Large intestine (tissue), 3 donors: ENCODE data around the gene TRIP11. TPM values are rescaled to one million over a fixed set of nuclear protein-coding genes. Genes with fewer than 3 reads are reported as not detected.

Experiments
- DNase-seq, 2 donors: peaks; one replicate each; pipeline versions ENCODE4 v3.0.0 to v3.0.0-alpha.2; 2013
- H3K27ac ChIP-seq: one replicate; pipeline ENCODE4 v1.5.1; 2013; ENCODE audit warnings: low read length
- H3K27me3 ChIP-seq: 2 replicates; pipeline ENCODE4 v1.6.1; 2013; ENCODE audit warnings: low read length; ENCODE audit not compliant: control insufficient read depth, insufficient read depth
- H3K36me3 ChIP-seq: 2 replicates; pipeline ENCODE4 v1.6.1; 2013; ENCODE audit warnings: low read length; ENCODE audit not compliant: control insufficient read depth, insufficient read depth
- H3K4me1 ChIP-seq: one replicate; pipeline ENCODE4 v1.6.1; 2013; ENCODE audit warnings: low read length; ENCODE audit not compliant: control insufficient read depth, insufficient read depth
- H3K4me3 ChIP-seq: one replicate; pipeline ENCODE4 v1.5.1; 2013; ENCODE audit warnings: low read length
- H3K9me3 ChIP-seq: one replicate; pipeline ENCODE4 v1.6.1; 2013; ENCODE audit warnings: mild to moderate bottlenecking, low read depth, low read length, moderate library complexity; ENCODE audit not compliant: control insufficient read depth
- WGBS: methylation state at CpG from one replicate; pipeline ENCODE4 v1.1.5; 2013; ENCODE audit warnings: low lambda C conversion rate; ENCODE audit not compliant: insufficient coverage; 5-methylcytosine and 5-hydroxymethylcytosine counted together
- polyA plus RNA-seq: library from polyadenylated mRNA; unstranded; fragments of 120-200 nt; gene quantifications from one replicate; pipeline ENCODE4 v1.2.1, GENCODE V29; 2013

TRIP11 gene
- polyA plus RNA-seq, 1 donor: 20.5 TPM

DNA sequence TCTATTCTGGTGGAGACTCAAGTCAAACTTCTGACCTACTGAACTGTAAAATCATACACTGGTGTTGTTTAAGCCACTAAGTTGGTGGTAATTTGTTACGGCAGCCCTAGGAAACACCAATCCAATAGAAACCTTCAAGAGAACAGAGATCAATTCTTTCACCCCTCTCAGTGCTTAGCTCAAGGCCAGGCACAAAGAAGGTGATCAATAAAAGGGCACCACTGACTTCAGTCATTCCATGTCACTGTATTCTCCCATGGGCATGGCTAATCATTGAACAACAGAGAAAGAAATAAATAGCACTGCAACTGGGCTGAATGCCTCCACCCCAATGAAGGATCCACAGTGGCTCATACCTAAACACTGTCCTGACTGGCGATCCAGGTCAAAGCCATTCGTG is 99.7 kb downstream of the TRIP11 start:
- peaks cover 3% of the 10 kb centered on the region for H3K36me3 ChIP-seq
- no peaks in the 10 kb centered on the region for H3K9me3 ChIP-seq
- H3K4me1 ChIP-seq: peaks cover 3% of the 10 kb centered on the region
- no peaks in the 10 kb centered on the region for H3K27me3 ChIP-seq
- WGBS: 60% methylated on average over 1 of the region's 3 CpGs
- DNase-seq: no peak
- H3K27ac ChIP-seq: no peak overlapping the region
- H3K4me3 ChIP-seq: no peak overlapping the region

DNA sequence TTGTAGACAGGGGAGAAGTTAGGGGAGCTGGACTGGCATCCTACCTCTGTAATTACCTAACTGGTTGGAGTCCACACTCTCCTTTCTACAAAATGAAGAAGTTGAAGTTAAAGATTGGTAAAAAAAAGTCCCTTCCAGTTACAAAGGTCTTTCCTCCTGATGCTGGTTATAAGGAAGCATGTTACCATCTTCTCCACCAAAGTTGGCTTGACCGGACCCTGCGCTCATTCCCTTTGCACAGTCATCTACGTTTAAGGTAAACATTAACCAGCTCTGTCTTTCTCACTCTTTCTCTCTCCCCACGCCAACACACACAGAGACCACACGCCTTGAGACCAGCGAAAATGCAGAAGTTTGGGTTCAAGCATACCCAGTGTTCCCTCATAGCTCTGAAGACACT is 104.3 kb downstream of the TRIP11 start:
- Histone ChIP-seq H3K9me3 (no peaks in the 10 kb centered on the region), H3K27ac (peak overlapping the region; percentile 24), H3K4me1 (peaks cover 9% of the 10 kb centered on the region), H3K36me3 (peaks cover 11% of the 10 kb centered on the region), H3K27me3 (no peaks in the 10 kb centered on the region), H3K4me3 (no peak overlapping the region)
- peak; percentile 47 to 72 for DNase-seq
- WGBS: no CpG with 5 or more reads among the region's 6 CpGs

DNA sequence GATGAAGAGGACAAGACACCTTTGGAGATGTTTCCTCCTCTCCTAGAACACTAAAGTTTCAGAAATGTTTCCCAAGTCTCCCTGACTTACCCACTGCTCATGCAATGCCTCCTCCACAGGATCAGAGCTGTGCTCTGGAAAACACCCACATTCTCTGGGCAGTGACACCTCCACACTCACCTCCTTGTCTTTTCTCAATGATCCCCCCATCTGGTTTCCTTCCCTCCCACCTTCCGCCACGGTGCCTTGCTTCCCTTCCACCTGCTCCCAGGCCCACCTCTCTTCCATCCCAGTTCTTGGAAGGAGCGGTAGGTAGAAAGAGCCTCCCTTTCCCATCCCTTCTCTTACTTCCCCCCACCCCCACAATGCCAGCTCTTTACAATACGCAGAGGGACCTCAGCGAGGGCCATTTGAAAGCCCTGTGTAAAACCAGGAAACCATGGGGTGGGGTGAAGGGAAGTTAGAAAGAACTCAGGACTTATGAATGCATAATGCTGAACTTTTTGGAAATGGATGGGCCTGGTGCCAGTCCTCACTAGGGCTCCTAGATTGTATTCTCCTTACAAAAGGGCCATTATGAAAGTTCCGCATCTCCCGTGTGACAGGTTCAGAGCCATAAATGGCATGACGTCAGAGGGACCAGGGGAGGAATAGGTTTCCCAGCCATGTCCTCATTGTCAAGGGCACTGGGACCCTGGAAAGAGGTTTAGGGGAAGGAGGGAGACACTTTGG is 105.1 kb downstream of the TRIP11 start:
- Histone ChIP-seq H3K9me3 (no peaks in the 10 kb centered on the region), H3K27ac (peak overlapping the region; percentile 24), H3K4me3 (no peak overlapping the region), H3K27me3 (no peaks in the 10 kb centered on the region), H3K36me3 (peaks cover 11% of the 10 kb centered on the region), H3K4me1 (peaks cover 9% of the 10 kb centered on the region)
- no peak for DNase-seq
- no CpG with 5 or more reads among the region's 8 CpGs for WGBS

DNA sequence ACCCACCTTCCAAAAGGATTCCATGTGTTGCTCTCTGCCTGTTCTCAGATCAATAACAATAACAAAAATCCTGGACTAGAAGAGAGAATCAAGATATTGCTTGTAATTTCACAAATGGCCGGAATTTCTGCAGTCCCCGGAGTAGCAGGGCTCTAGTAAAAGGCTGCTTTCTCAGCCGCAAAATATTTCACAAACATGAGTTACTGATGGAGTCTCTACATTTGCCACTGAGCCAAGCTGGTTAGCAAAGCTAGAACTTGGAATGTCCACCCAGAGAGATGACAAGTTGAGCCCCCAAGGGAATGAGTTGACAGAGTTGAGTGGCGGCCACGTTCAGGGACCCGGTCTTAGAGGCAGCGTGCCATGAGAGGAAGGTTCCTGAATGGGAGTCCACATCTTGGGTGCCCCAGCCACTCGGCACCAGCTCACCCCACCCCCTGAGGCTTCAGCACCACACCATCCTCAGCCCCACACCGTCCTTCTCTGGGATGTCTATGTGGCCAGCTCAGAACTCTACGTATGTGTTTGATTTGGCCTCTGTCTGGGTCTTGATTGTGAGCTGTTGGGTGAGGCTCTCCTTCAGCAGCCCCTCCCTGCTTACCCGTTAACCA is 108.3 kb downstream of the TRIP11 start:
- DNase-seq: no peak
- H3K9me3 ChIP-seq: no peaks in the 10 kb centered on the region
- H3K27ac ChIP-seq: no peak overlapping the region
- 100% methylated on average over 2 of the region's 11 CpGs for WGBS
- H3K4me1 ChIP-seq: peaks cover 9% of the 10 kb centered on the region
- H3K4me3 ChIP-seq: no peak overlapping the region
- no peaks in the 10 kb centered on the region for H3K27me3 ChIP-seq
- peaks cover 14% of the 10 kb centered on the region for H3K36me3 ChIP-seq

DNA sequence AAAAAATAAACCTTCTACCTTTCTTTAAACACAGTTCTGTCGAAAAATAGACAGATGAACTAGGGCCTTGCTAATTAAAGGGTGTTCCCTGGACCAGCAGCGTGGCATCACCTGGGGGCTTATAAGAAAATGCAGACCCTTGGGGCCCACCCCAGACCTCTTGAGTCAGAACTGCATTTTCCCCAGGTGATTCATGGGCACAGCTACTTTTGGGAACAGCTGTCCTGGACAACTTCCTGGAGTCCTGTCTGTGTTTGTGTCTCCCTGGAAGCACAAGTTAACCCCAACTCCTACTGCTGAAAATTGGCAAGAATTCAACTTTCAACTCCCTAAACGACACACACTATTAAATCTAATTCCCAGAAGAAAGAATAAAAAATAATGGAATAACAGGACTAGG is 110.2 kb downstream of the TRIP11 start:
- peaks cover 5% of the 10 kb centered on the region for H3K4me1 ChIP-seq
- H3K36me3 ChIP-seq: peaks cover 11% of the 10 kb centered on the region
- no CpG with 5 or more reads among the region's 3 CpGs for WGBS
- no peak overlapping the region for H3K4me3 ChIP-seq
- H3K27me3 ChIP-seq: no peaks in the 10 kb centered on the region
- H3K9me3 ChIP-seq: no peaks in the 10 kb centered on the region
- H3K27ac ChIP-seq: no peak overlapping the region
- no peak for DNase-seq

DNA sequence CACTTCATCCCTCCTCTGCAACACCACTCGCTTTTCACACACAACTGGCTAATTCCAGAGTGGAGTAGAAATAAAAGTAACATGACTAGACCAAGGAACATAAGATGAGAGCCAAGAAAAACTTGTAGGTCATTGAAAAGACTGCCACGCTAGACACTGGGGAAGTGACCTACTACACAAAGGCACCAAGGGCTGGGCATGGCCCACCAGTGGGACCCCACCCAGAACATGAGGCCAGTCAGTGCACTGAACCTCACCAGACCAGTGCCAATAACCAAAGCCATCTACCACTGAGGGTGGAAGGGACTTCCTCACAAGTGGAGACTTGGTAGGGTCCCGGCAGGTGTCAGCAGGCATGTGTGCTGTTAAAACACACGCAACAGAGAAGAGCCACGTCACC is 112.1 kb downstream of the TRIP11 start:
- Histone ChIP-seq H3K4me3 (no peak overlapping the region), H3K27me3 (no peaks in the 10 kb centered on the region), H3K4me1 (peaks cover 3% of the 10 kb centered on the region), H3K27ac (no peak overlapping the region), H3K9me3 (no peaks in the 10 kb centered on the region), H3K36me3 (peaks cover 11% of the 10 kb centered on the region)
- WGBS: 90% methylated on average over 3 of the region's 5 CpGs
- DNase-seq: no peak

DNA sequence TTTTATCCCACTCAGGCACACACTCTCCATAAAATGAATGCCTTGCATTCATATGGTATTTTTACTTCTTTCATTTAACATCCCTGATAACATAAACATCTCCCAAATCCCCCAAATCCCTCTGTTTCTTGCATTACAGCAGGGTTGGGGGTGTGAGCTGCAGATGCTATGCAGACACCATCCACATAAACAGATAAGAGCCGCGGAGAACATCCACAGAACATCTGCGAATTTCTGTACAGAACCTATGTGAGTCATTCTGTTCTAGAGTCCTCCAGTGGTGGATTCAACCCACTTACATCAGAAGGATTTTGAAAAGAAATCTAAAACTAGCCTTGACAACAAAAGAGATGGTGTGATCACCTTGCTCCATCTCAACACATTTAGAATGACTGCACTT is 112.7 kb downstream of the TRIP11 start:
- Histone ChIP-seq H3K36me3 (peaks cover 11% of the 10 kb centered on the region), H3K9me3 (no peaks in the 10 kb centered on the region), H3K27ac (no peak overlapping the region), H3K27me3 (no peaks in the 10 kb centered on the region), H3K4me1 (peaks cover 3% of the 10 kb centered on the region), H3K4me3 (no peak overlapping the region)
- no peak for DNase-seq
- WGBS: no CpG with 5 or more reads among the region's 3 CpGs

- no peaks in the 10 kb centered on the region for H3K9me3 ChIP-seq
- no CpG with 5 or more reads among the region's 17 CpGs for WGBS
Observed at GRCh38 chr14:91926131-91926890, 113.5 kb downstream of the TRIP11 start.

GRCh38 chr14:91925727-91926121 is 114.1 kb downstream of the TRIP11 start:
- Histone ChIP-seq H3K4me3 (no peak overlapping the region), H3K27ac (no peak overlapping the region), H3K27me3 (no peaks in the 10 kb centered on the region), H3K9me3 (no peaks in the 10 kb centered on the region), H3K4me1 (peaks cover 3% of the 10 kb centered on the region), H3K36me3 (peaks cover 6% of the 10 kb centered on the region)
- WGBS: no CpG with 5 or more reads among the region's 10 CpGs
- DNase-seq: no peak

More at GRCh38 chr14:91926131-91926890, 113.5 kb downstream of the TRIP11 start:
- Histone ChIP-seq H3K27ac (no peak overlapping the region), H3K4me1 (peaks cover 3% of the 10 kb centered on the region), H3K4me3 (no peak overlapping the region), H3K27me3 (no peaks in the 10 kb centered on the region), H3K36me3 (peaks cover 7% of the 10 kb centered on the region)
- no peak for DNase-seq

GRCh38 chr14:91925001-91925726 is 114.7 kb downstream of the TRIP11 start:
- DNase-seq: no peak
- no CpG with 5 or more reads among the region's 13 CpGs for WGBS
- no peak overlapping the region for H3K27ac ChIP-seq

More at GRCh38 chr14:91925001-91925726, 114.7 kb downstream of the TRIP11 start:
- Histone ChIP-seq H3K27me3 (no peaks in the 10 kb centered on the region), H3K36me3 (peaks cover 8% of the 10 kb centered on the region), H3K4me1 (peaks cover 3% of the 10 kb centered on the region), H3K9me3 (no peaks in the 10 kb centered on the region), H3K4me3 (no peak overlapping the region)
